NB4 (cell line): ENCODE results near the gene RASGEF1B.

Experiments
- DNase-seq: peaks from one replicate; pipeline ENCODE4 v3.0.0; 2010; ENCODE audit warnings: low read depth
- H3K4me3 ChIP-seq: one replicate; pipeline ENCODE4 v1.5.1; 2011; ENCODE audit warnings: mild to moderate bottlenecking, low read depth, low read length, moderate library complexity
- MAX ChIP-seq: IDR thresholded peaks from 2 replicates; pipeline ENCODE4 v1.6.1; 2011; ENCODE audit warnings: low read depth, low read length
- MYC ChIP-seq: IDR thresholded peaks from 2 replicates; pipeline ENCODE4 v1.6.1; 2011; ENCODE audit warnings: low read depth, low read length
- POLR2A ChIP-seq: IDR thresholded peaks from 2 replicates; pipeline ENCODE4 v1.6.1; 2011; ENCODE audit warnings: mild to moderate bottlenecking; ENCODE audit not compliant: insufficient read length; ENCODE audit errors: extremely low read depth
- TF ChIP-seq, protein P1 (sequence below): IDR thresholded peaks from one replicate; pipeline ENCODE4 v1.5.1; 2012; ENCODE audit warnings: low read depth, low read length

RASGEF1B gene

DNA sequence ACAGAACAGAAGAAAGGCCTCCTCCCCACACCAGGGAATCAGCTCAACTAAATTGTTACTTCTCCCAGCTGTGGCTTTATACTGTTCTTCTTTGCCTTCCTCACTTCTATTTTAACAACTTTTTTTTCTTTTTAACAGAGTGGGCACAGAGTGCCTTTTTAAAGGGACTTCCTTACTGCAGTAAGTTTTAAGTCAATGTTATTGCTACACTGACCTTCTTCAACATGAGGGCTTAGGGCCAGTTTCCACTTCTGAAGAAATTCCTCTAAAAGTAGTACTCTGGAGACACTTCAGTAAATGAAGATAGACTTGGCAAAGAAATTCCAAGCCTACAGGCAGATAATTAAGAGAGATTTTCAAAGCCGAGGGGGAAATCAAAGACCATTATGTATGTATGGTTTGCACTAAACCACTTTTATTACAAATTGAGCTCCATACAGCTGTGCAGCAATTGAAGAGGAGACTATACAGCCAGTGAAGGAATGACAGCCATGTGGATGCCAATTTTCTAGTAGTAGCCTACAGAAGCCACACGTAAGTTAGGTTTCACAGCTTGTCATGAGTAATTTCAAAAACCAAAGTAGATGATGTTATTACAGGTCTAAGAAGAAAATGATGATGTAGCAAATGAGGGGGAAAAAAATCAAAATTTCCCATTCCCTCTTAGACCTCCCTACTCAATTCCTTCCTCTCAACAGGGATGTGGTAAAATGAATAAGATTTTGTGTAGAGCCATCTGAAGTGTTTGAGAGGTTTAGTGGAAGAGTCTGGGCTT, 36.9 kb upstream of the RASGEF1B start:
- H3K4me3 ChIP-seq: no peak overlapping the region
- DNase-seq: no peak
- TF ChIP-seq MAX (no peak), POLR2A (no peak), MYC (no peak)
- TF ChIP-seq, protein P1, sequence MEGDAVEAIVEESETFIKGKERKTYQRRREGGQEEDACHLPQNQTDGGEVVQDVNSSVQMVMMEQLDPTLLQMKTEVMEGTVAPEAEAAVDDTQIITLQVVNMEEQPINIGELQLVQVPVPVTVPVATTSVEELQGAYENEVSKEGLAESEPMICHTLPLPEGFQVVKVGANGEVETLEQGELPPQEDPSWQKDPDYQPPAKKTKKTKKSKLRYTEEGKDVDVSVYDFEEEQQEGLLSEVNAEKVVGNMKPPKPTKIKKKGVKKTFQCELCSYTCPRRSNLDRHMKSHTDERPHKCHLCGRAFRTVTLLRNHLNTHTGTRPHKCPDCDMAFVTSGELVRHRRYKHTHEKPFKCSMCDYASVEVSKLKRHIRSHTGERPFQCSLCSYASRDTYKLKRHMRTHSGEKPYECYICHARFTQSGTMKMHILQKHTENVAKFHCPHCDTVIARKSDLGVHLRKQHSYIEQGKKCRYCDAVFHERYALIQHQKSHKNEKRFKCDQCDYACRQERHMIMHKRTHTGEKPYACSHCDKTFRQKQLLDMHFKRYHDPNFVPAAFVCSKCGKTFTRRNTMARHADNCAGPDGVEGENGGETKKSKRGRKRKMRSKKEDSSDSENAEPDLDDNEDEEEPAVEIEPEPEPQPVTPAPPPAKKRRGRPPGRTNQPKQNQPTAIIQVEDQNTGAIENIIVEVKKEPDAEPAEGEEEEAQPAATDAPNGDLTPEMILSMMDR: no peak

DNA sequence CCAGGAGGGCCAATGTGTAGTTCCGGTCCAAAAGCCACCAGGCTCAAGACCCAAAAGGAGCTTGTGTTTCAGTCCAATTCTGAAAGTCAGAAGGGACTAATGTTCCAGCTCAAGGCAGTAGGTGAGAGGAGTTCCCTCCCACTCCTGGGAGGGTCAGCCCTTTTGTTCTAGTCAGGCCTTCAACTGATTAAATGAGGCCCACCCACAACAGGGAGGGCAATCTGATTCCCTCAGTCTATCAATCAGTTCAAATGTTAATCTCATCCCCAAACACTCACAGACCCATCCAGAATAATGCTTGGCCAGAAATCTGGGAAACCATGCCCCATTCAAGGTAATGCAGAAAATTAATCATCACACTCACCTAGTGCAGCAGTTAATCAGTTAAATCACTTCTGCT, 35.8 kb upstream of the RASGEF1B start:
- DNase-seq: no peak
- TF ChIP-seq, protein P1: no peak
- TF ChIP-seq MYC: no peak
- no peak for TF ChIP-seq MAX
- no peak for TF ChIP-seq POLR2A
- no peak overlapping the region for H3K4me3 ChIP-seq

- H3K4me3 ChIP-seq: no peak overlapping the region
- DNase-seq: no peak
- TF ChIP-seq MAX: no peak
- no peak for TF ChIP-seq MYC
- TF ChIP-seq, protein P1: no peak
- no peak for TF ChIP-seq POLR2A
Measured at GRCh38 chr4:81506731-81507130, 35.0 kb upstream of the RASGEF1B start.

GRCh38 chr4:81505726-81506125, 34.0 kb upstream of the RASGEF1B start:
- TF ChIP-seq, protein P1: no peak
- TF ChIP-seq POLR2A (no peak), MAX (no peak)
- DNase-seq: no peak
- H3K4me3 ChIP-seq: no peak overlapping the region

- TF ChIP-seq MYC (no peak), MAX (no peak), POLR2A (no peak)
- TF ChIP-seq, protein P1: no peak
- DNase-seq: no peak
- H3K4me3 ChIP-seq: no peak overlapping the region
Measured at GRCh38 chr4:81505004-81505598, 33.4 kb upstream of the RASGEF1B start.
